GM12892 (cell line): ENCODE results near the gene OAS2.

Experiments
- DNase-seq: peaks from one replicate; pipeline ENCODE4 v3.0.0; 2011; ENCODE audit not compliant: insufficient read length
- FAIRE-seq: peaks from 2 replicates; lab custom pipeline; 2011; peaks lifted over from hg19 to GRCh38; lab: Jason Lieb, UNC
- POLR2A ChIP-seq: IDR thresholded peaks from 2 replicates; pipeline ENCODE4 v1.6.1; 2011; ENCODE audit warnings: low read depth, low read length, control low read depth
- POLR2AphosphoS5 ChIP-seq: IDR thresholded peaks from 2 replicates; pipeline ENCODE4 v1.6.1; 2011; ENCODE audit warnings: low read depth, low read length, control low read depth
- TAF1 ChIP-seq: IDR thresholded peaks from 2 replicates; pipeline ENCODE4 v1.6.1; 2011; ENCODE audit warnings: low read depth, mild to moderate bottlenecking, control low read depth, low read length, borderline replicate concordance

The OAS2 gene

GRCh38 chr12:112962561-112962960 is 15.8 kb upstream of the OAS2 start:
- FAIRE-seq = no peak
- TF ChIP-seq POLR2A = no peak
- TF ChIP-seq TAF1 = no peak
- no peak for TF ChIP-seq POLR2AphosphoS5
- no peak for DNase-seq

DNA sequence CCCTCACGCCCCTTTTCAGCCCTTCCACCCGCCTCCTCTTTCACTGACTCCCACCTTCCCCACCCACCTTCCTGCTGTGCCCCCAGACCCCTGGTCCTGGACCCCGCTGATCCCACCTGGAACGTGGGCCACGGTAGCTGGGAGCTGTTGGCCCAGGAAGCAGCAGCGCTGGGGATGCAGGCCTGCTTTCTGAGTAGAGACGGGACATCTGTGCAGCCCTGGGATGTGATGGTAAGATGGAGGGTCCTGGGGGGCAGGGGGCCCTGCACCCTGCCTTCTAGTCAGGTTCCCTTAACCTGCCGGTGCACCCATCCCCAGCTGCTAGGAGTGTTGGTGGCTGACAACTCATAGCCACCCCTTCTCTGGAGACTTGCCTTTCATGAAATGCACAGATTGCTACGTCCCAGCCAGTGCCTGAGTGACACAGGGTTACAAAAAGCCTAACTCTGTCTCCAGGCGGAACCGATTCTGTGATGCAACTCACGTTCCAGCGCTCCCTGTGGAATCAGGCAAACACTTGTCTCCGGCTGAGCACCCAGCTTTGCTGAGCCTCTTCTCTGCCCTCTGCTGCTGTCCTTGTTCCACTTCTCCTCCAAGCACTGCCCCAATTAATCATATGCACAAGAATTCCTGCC is 15.0 kb upstream of the OAS2 start:
- DNase-seq (no peak), FAIRE-seq (no peak)
- TF ChIP-seq POLR2AphosphoS5 = no peak
- no peak for TF ChIP-seq POLR2A
- no peak for TF ChIP-seq TAF1

DNA sequence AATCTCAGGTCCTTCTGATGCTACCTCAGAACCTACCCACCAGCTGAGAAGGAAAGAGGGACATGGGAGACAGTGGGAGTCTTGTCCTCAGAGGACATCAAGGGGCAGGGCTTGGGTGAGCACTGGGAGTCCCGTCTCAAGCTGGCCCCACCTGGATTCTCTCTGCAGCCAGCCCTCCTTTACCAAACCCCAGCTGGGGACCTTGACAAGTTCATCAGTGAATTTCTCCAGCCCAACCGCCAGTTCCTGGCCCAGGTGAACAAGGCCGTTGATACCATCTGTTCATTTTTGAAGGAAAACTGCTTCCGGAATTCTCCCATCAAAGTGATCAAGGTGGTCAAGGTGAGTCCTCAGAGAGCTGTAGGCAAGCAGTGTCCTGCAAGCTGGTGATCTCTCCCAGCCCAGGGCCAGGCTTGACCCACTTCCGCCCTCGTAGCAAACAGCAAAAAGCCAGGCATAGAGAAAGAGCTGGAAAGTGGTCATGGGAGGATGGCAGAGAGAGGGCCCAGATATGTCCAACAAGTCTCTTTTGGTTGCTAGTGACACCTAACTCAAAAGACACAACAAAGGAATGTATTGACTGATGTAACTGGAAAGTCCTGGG is 14.2 kb upstream of the OAS2 start:
- no peak for DNase-seq
- TF ChIP-seq TAF1 (no peak), POLR2AphosphoS5 (no peak), POLR2A (no peak)
- FAIRE-seq = no peak

GRCh38 chr12:112964915-112965314 is 13.4 kb upstream of the OAS2 start:
- FAIRE-seq (no peak), DNase-seq (no peak)
- TF ChIP-seq POLR2A (no peak), POLR2AphosphoS5 (no peak), TAF1 (no peak)

DNA sequence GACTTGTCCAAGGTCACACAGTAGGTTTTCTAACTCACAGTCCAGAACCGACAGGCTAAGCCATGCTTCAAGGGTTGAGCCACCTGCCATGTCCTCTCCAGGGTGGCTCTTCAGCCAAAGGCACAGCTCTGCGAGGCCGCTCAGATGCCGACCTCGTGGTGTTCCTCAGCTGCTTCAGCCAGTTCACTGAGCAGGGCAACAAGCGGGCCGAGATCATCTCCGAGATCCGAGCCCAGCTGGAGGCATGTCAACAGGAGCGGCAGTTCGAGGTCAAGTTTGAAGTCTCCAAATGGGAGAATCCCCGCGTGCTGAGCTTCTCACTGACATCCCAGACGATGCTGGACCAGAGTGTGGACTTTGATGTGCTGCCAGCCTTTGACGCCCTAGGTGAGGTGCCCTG is 12.7 kb upstream of the OAS2 start:
- TF ChIP-seq POLR2AphosphoS5 = no peak
- TF ChIP-seq POLR2A = no peak
- no peak for TF ChIP-seq TAF1
- DNase-seq (no peak), FAIRE-seq (no peak)

- TF ChIP-seq POLR2A (no peak), POLR2AphosphoS5 (no peak), TAF1 (no peak)
- DNase-seq (no peak), FAIRE-seq (no peak)
These were observed 11.0 kb upstream of the OAS2 start for GRCh38 chr12:112967306-112967705.

- no peak for TF ChIP-seq TAF1
- TF ChIP-seq POLR2A = no peak
- TF ChIP-seq POLR2AphosphoS5 = no peak
- FAIRE-seq = no peak
- DNase-seq = no peak
These were observed 10.5 kb upstream of the OAS2 start for GRCh38 chr12:112967858-112968257.

- no peak for TF ChIP-seq POLR2AphosphoS5
- no peak for TF ChIP-seq TAF1
- no peak for TF ChIP-seq POLR2A
- DNase-seq = no peak
- FAIRE-seq = no peak
These were observed 8.6 kb upstream of the OAS2 start for GRCh38 chr12:112969547-112970306.

DNA sequence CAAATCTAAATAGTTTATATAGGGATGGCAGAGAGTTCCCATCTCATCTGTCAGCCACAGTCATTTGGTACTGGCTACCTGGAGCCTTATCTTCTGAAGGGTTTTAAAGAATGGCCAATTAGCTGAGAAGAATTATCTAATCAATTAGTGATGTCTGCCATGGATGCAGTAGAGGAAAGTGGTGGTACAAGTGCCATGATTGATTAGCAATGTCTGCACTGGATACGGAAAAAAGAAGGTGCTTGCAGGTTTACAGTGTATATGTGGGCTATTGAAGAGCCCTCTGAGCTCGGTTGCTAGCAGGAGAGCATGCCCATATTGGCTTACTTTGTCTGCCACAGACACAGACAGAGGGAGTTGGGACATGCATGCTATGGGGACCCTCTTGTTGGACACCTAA is 7.9 kb upstream of the OAS2 start:
- TF ChIP-seq POLR2AphosphoS5 (no peak), POLR2A (no peak), TAF1 (no peak)
- no peak for FAIRE-seq
- DNase-seq = no peak

DNA sequence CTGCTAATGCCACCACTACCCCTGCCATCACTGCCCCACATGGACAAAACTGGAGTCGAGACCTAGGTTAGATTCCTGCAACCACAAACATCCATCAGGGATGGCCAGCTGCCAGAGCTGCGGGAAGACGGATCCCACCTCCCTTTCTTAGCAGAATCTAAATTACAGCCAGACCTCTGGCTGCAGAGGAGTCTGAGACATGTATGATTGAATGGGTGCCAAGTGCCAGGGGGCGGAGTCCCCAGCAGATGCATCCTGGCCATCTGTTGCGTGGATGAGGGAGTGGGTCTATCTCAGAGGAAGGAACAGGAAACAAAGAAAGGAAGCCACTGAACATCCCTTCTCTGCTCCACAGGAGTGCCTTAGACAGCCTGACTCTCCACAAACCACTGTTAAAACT is 7.1 kb upstream of the OAS2 start:
- TF ChIP-seq POLR2AphosphoS5 (no peak), POLR2A (no peak), TAF1 (no peak)
- FAIRE-seq (no peak), DNase-seq (no peak)

GRCh38 chr12:112973011-112973735 is 5.1 kb upstream of the OAS2 start:
- no peak for TF ChIP-seq POLR2A
- TF ChIP-seq POLR2AphosphoS5 = no peak
- no peak for TF ChIP-seq TAF1
- FAIRE-seq (no peak), DNase-seq (no peak)

DNA sequence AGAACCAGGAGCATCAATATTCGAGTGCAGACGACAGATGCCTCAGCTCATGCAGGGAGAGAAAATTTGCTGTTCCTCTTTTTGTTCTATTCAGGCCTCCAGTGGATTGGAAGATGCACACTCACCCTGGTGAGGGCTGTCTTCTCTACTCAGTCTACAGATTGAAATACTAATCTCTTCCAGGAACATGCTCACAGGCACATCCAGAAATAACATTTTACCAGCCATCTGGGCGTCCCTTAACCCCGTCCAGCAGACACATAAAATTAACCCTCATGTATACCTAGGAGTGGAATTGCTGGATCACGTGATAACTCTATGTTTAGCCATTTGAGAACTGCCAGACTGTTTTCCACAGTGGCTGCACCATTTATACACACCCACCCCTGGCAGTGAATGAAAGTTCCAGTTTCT is 4.5 kb upstream of the OAS2 start:
- TF ChIP-seq POLR2AphosphoS5 (no peak), POLR2A (no peak), TAF1 (no peak)
- DNase-seq (no peak), FAIRE-seq (no peak)
